ENCODE measurements around the gene FBN1.

FBN1 gene

GRCh38 chr15:48681353-48681752 is 35.8 kb upstream of the FBN1 start:
- Histone ChIP-seq H3K27ac (ENCODE audit: low read depth, low read length) (no peak overlapping the region), H3K4me2 (ENCODE audit: low read length) (no peak overlapping the region), H3K23ac (ENCODE audit: low read length) (no peak overlapping the region), H3K4ac (ENCODE audit: low read depth, low read length) (no peak overlapping the region), H3K79me1 (ENCODE audit: low read length) (no peaks in the 10 kb centered on the region), H3K56ac (ENCODE audit: low read length) (no peak overlapping the region), H2BK5ac (ENCODE audit: low read length) (no peak overlapping the region), H3K18ac (ENCODE audit: low read length) (no peak overlapping the region), H4K8ac (ENCODE audit: low read depth, low read length) (no peak overlapping the region), H3K79me2 (ENCODE audit: control insufficient read depth, insufficient read depth, low read length) (no peaks in the 10 kb centered on the region), H2BK15ac (replicated peaks; ENCODE audit: low read depth) (no peak overlapping the region), H4K5ac (ENCODE audit: low read length) (no peak overlapping the region), H2BK120ac (ENCODE audit: low read depth, low read length) (no peak overlapping the region), H3K4me1 (ENCODE audit: control insufficient read depth, low read depth, low read length) (no peaks in the 10 kb centered on the region), H3K9ac (ENCODE audit: low read length) (no peak overlapping the region), H3K36me3 (ENCODE audit: control insufficient read depth, insufficient read depth, low read length) (no peaks in the 10 kb centered on the region), H2AK5ac (ENCODE audit: low read length) (no peak overlapping the region), H3K27me3 (ENCODE audit: insufficient read depth, low read length, poor library complexity) (no peaks in the 10 kb centered on the region), H3K4me3 (ENCODE audit: low read length) (no peak overlapping the region)
- DNase-seq = no peak
- no CpG with 5 or more reads among the region's 3 CpGs for WGBS (ENCODE audit: extremely low coverage, insufficient coverage, low lambda C conversion rate)

DNA sequence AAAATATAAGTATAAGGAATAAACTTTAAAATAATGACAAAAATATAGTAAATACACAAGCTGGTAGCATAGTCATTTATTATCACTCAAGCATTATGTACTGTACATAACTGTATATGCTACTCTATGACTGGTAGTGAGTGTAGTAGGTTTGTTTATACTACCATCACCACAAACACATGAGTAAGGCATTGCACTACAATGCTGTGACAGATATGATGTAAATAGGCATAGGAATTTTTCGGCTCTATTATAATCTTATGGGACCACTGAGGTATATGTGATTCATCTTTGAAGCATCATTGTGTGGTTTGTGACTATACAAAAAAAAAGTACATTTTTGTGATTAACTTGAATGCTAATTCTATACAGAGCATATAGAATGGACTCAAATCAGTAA is 35.3 kb upstream of the FBN1 start:
- Histone ChIP-seq H2AK5ac (ENCODE audit: low read length) (no peak overlapping the region), H3K79me2 (ENCODE audit: control insufficient read depth, insufficient read depth, low read length) (no peaks in the 10 kb centered on the region), H2BK120ac (ENCODE audit: low read depth, low read length) (no peak overlapping the region), H3K18ac (ENCODE audit: low read length) (no peak overlapping the region), H3K9ac (ENCODE audit: low read length) (no peak overlapping the region), H3K27me3 (ENCODE audit: insufficient read depth, low read length, poor library complexity) (no peaks in the 10 kb centered on the region), H3K56ac (ENCODE audit: low read length) (no peak overlapping the region), H2BK5ac (ENCODE audit: low read length) (no peak overlapping the region), H3K4me3 (ENCODE audit: low read length) (no peak overlapping the region), H3K36me3 (ENCODE audit: control insufficient read depth, insufficient read depth, low read length) (no peaks in the 10 kb centered on the region), H3K23ac (ENCODE audit: low read length) (no peak overlapping the region), H2BK15ac (replicated peaks; ENCODE audit: low read depth) (no peak overlapping the region), H3K4ac (ENCODE audit: low read depth, low read length) (no peak overlapping the region), H4K8ac (ENCODE audit: low read depth, low read length) (no peak overlapping the region), H4K5ac (ENCODE audit: low read length) (no peak overlapping the region), H3K27ac (ENCODE audit: low read depth, low read length) (no peak overlapping the region), H3K4me2 (ENCODE audit: low read length) (no peak overlapping the region), H3K4me1 (ENCODE audit: control insufficient read depth, low read depth, low read length) (no peaks in the 10 kb centered on the region), H3K79me1 (ENCODE audit: low read length) (no peaks in the 10 kb centered on the region)
- WGBS (ENCODE audit: extremely low coverage, insufficient coverage, low lambda C conversion rate) = no CpG with 5 or more reads among the region's 1 CpG
- no peak for DNase-seq

DNA sequence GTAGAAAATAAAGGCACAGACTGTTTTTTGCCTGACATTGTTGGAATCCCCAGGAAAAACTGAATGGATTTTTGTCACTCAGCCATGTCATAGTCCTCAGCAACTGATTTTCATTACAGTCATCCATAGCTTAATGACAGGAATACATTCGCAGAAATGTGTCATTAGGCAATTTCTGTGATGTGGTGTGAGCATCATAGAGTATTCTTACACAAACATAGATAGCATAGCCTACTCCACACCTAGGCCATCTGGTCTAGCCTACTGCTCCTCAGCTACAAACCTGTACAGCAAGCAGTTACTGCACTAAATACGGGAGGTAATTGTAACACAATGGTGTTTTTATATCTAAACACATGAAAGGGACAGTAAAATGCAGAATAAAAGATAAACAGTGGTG is 34.4 kb upstream of the FBN1 start:
- no peak overlapping the region for H3K27ac ChIP-seq (ENCODE audit: low read depth, low read length)
- no peaks in the 10 kb centered on the region for H3K27me3 ChIP-seq (ENCODE audit: insufficient read depth, low read length, poor library complexity)
- DNase-seq = no peak
- H2BK120ac ChIP-seq (ENCODE audit: low read depth, low read length) = no peak overlapping the region
- H3K4ac ChIP-seq (ENCODE audit: low read depth, low read length) = no peak overlapping the region
- H2BK5ac ChIP-seq (ENCODE audit: low read length) = no peak overlapping the region
- H2AK5ac ChIP-seq (ENCODE audit: low read length) = no peak overlapping the region
- H3K4me3 ChIP-seq (ENCODE audit: low read length) = no peak overlapping the region
- H3K36me3 ChIP-seq (ENCODE audit: control insufficient read depth, insufficient read depth, low read length) = no peaks in the 10 kb centered on the region
- H3K4me2 ChIP-seq (ENCODE audit: low read length) = no peak overlapping the region
- no peaks in the 10 kb centered on the region for H3K79me2 ChIP-seq (ENCODE audit: control insufficient read depth, insufficient read depth, low read length)
- no peak overlapping the region for H3K18ac ChIP-seq (ENCODE audit: low read length)
- H3K56ac ChIP-seq (ENCODE audit: low read length) = no peak overlapping the region
- H4K5ac ChIP-seq (ENCODE audit: low read length) = no peak overlapping the region
- no peak overlapping the region for H3K23ac ChIP-seq (ENCODE audit: low read length)
- H2BK15ac ChIP-seq (replicated peaks; ENCODE audit: low read depth) = no peak overlapping the region
- H4K8ac ChIP-seq (ENCODE audit: low read depth, low read length) = no peak overlapping the region
- no peaks in the 10 kb centered on the region for H3K79me1 ChIP-seq (ENCODE audit: low read length)
- WGBS (ENCODE audit: extremely low coverage, insufficient coverage, low lambda C conversion rate) = no CpG with 5 or more reads among the region's 2 CpGs
- no peak overlapping the region for H3K9ac ChIP-seq (ENCODE audit: low read length)
- H3K4me1 ChIP-seq (ENCODE audit: control insufficient read depth, low read depth, low read length) = no peaks in the 10 kb centered on the region

- Histone ChIP-seq H3K4me3 (ENCODE audit: low read length) (no peak overlapping the region), H3K56ac (ENCODE audit: low read length) (no peak overlapping the region), H2BK120ac (ENCODE audit: low read depth, low read length) (no peak overlapping the region), H2BK15ac (replicated peaks; ENCODE audit: low read depth) (no peak overlapping the region), H2AK5ac (ENCODE audit: low read length) (no peak overlapping the region), H3K4me1 (ENCODE audit: control insufficient read depth, low read depth, low read length) (no peaks in the 10 kb centered on the region), H3K27me3 (ENCODE audit: insufficient read depth, low read length, poor library complexity) (no peaks in the 10 kb centered on the region), H3K79me2 (ENCODE audit: control insufficient read depth, insufficient read depth, low read length) (no peaks in the 10 kb centered on the region), H3K18ac (ENCODE audit: low read length) (no peak overlapping the region), H3K23ac (ENCODE audit: low read length) (no peak overlapping the region), H2BK5ac (ENCODE audit: low read length) (no peak overlapping the region), H4K8ac (ENCODE audit: low read depth, low read length) (no peak overlapping the region), H3K79me1 (ENCODE audit: low read length) (no peaks in the 10 kb centered on the region), H3K36me3 (ENCODE audit: control insufficient read depth, insufficient read depth, low read length) (no peaks in the 10 kb centered on the region), H3K4me2 (ENCODE audit: low read length) (no peak overlapping the region), H4K5ac (ENCODE audit: low read length) (no peak overlapping the region), H3K27ac (ENCODE audit: low read depth, low read length) (no peak overlapping the region), H3K9ac (ENCODE audit: low read length) (no peak overlapping the region), H3K4ac (ENCODE audit: low read depth, low read length) (no peak overlapping the region)
- no peak for DNase-seq
- no CpG with 5 or more reads among the region's 7 CpGs for WGBS (ENCODE audit: extremely low coverage, insufficient coverage, low lambda C conversion rate)
These were observed 33.3 kb upstream of the FBN1 start for GRCh38 chr15:48678851-48679250.

- no peak overlapping the region for H3K9ac ChIP-seq (ENCODE audit: low read length)
- WGBS (ENCODE audit: extremely low coverage, insufficient coverage, low lambda C conversion rate) = no CpG with 5 or more reads among the region's 2 CpGs
These were observed 32.3 kb upstream of the FBN1 start for GRCh38 chr15:48677821-48678220.

GRCh38 chr15:48675436-48675835 is 29.9 kb upstream of the FBN1 start:
- Histone ChIP-seq H3K4me3 (ENCODE audit: low read length) (no peak overlapping the region), H3K4me1 (ENCODE audit: control insufficient read depth, low read depth, low read length) (no peaks in the 10 kb centered on the region), H3K27ac (ENCODE audit: low read depth, low read length) (no peak overlapping the region), H2AK5ac (ENCODE audit: low read length) (no peak overlapping the region), H3K56ac (ENCODE audit: low read length) (no peak overlapping the region), H3K79me1 (ENCODE audit: low read length) (no peaks in the 10 kb centered on the region), H4K5ac (ENCODE audit: low read length) (no peak overlapping the region), H2BK5ac (ENCODE audit: low read length) (no peak overlapping the region), H2BK15ac (replicated peaks; ENCODE audit: low read depth) (no peak overlapping the region), H2BK120ac (ENCODE audit: low read depth, low read length) (no peak overlapping the region), H3K9ac (ENCODE audit: low read length) (no peak overlapping the region), H3K36me3 (ENCODE audit: control insufficient read depth, insufficient read depth, low read length) (no peaks in the 10 kb centered on the region), H3K4me2 (ENCODE audit: low read length) (no peak overlapping the region), H4K8ac (ENCODE audit: low read depth, low read length) (no peak overlapping the region), H3K27me3 (ENCODE audit: insufficient read depth, low read length, poor library complexity) (no peaks in the 10 kb centered on the region), H3K79me2 (ENCODE audit: control insufficient read depth, insufficient read depth, low read length) (no peaks in the 10 kb centered on the region), H3K4ac (ENCODE audit: low read depth, low read length) (no peak overlapping the region), H3K23ac (ENCODE audit: low read length) (no peak overlapping the region), H3K18ac (ENCODE audit: low read length) (no peak overlapping the region)
- DNase-seq = no peak
- no CpG with 5 or more reads among the region's 4 CpGs for WGBS (ENCODE audit: extremely low coverage, insufficient coverage, low lambda C conversion rate)

More at GRCh38 chr15:48677821-48678220, 32.3 kb upstream of the FBN1 start:
- no peak overlapping the region for H3K4me2 ChIP-seq (ENCODE audit: low read length)
- H3K23ac ChIP-seq (ENCODE audit: low read length) = no peak overlapping the region
- H3K79me1 ChIP-seq (ENCODE audit: low read length) = no peaks in the 10 kb centered on the region
- H3K56ac ChIP-seq (ENCODE audit: low read length) = no peak overlapping the region
- H3K4me3 ChIP-seq (ENCODE audit: low read length) = no peak overlapping the region
- H3K79me2 ChIP-seq (ENCODE audit: control insufficient read depth, insufficient read depth, low read length) = no peaks in the 10 kb centered on the region
- H2BK15ac ChIP-seq (replicated peaks; ENCODE audit: low read depth) = no peak overlapping the region
- no peak overlapping the region for H4K8ac ChIP-seq (ENCODE audit: low read depth, low read length)
- H2AK5ac ChIP-seq (ENCODE audit: low read length) = no peak overlapping the region
- no peaks in the 10 kb centered on the region for H3K4me1 ChIP-seq (ENCODE audit: control insufficient read depth, low read depth, low read length)
- H2BK5ac ChIP-seq (ENCODE audit: low read length) = no peak overlapping the region
- H3K27me3 ChIP-seq (ENCODE audit: insufficient read depth, low read length, poor library complexity) = no peaks in the 10 kb centered on the region
- no peak overlapping the region for H3K18ac ChIP-seq (ENCODE audit: low read length)
- no peak for DNase-seq
- no peak overlapping the region for H3K4ac ChIP-seq (ENCODE audit: low read depth, low read length)
- H3K27ac ChIP-seq (ENCODE audit: low read depth, low read length) = no peak overlapping the region
- H3K36me3 ChIP-seq (ENCODE audit: control insufficient read depth, insufficient read depth, low read length) = no peaks in the 10 kb centered on the region
- H4K5ac ChIP-seq (ENCODE audit: low read length) = no peak overlapping the region
- H2BK120ac ChIP-seq (ENCODE audit: low read depth, low read length) = no peak overlapping the region

All from mesendoderm (in vitro differentiated cells).